WERI-Rb-1 (cell line): ENCODE measurements around the gene RNF223.
"Not testable (repeated sequence)": the region's sequence is repeated elsewhere in the genome, so short reads cannot be mapped to it uniquely, and the experiment has no call there.

Experiments
- DNase-seq: peaks from one replicate; pipeline ENCODE4 v3.0.0-alpha.2; 2020
- H3K27ac ChIP-seq: fragments of 250-450 bp; sonication (Bioruptor Pico); 2 replicates; pipeline ENCODE4 v1.5.1; 2020; ENCODE audit warnings: mild to moderate bottlenecking, moderate library complexity
- H3K27me3 ChIP-seq: fragments of 250-450 bp; sonication (Bioruptor Pico); 2 replicates; pipeline ENCODE4 v1.5.1; 2021; ENCODE audit warnings: mild to moderate bottlenecking, low read depth, moderate library complexity; ENCODE audit not compliant: insufficient read depth, severe bottlenecking
- H3K36me3 ChIP-seq: fragments of 250-450 bp; sonication (Bioruptor Pico); 2 replicates; pipeline ENCODE4 v1.5.1; 2020; ENCODE audit warnings: mild to moderate bottlenecking, moderate library complexity
- H3K4me3 ChIP-seq: 2 replicates; pipeline ENCODE4 v1.5.1; 2011; ENCODE audit warnings: low read depth, mild to moderate bottlenecking, control low read depth, low read length
- H3K9me3 ChIP-seq: fragments of 250-450 bp; sonication (Bioruptor Pico); 2 replicates; pipeline ENCODE4 v1.5.1; 2021; ENCODE audit warnings: mild to moderate bottlenecking, moderate library complexity; ENCODE audit not compliant: severe bottlenecking
- TF ChIP-seq, protein P1 (sequence below): IDR thresholded peaks from 2 replicates; pipeline ENCODE4 v1.5.1; 2011; ENCODE audit warnings: low read depth, mild to moderate bottlenecking, control low read depth, inconsistent platforms, low read length

Gene RNF223

DNA sequence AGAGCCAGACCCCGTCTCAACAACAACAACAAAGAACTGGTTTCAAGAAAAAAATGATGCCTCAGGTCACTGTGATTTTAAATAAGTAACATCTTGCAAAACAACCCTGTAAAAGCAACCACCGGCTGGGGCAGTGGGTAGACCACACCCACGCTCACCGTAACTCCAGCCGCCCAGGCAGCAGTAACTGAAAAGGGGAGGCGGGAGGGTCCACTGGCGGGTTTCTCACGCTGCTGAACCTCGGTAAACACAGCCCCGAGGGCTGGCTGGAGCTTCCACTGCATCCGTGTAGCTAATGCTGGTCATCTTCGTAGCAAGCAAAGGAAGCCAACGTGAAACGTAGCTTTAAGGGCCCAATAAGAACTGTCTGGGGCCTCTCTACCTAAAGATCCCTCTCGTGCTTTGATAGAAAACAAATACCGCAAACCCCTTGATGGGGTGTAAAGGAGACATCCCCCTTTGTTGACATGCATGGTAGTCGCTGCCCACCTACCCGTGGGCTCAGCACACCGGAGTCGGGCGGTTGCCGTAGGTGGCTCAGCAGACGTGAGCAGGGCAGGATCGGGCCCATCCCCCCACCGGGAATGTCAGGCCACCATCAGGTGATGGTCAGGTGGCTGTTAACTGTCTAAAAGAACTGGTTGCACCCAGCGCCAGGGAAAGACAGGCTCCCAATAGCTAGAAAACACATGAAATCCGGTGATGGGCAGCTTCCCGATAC lies 37.6 kb upstream of the RNF223 start:
- Histone ChIP-seq H3K36me3 (peaks cover 16% of the 10 kb centered on the region), H3K27ac (no peak overlapping the region), H3K27me3 (no peaks in the 10 kb centered on the region), H3K4me3 (no peak overlapping the region), H3K9me3 (peaks cover 2% of the 10 kb centered on the region)
- DNase-seq = no peak
- TF ChIP-seq, protein P1, sequence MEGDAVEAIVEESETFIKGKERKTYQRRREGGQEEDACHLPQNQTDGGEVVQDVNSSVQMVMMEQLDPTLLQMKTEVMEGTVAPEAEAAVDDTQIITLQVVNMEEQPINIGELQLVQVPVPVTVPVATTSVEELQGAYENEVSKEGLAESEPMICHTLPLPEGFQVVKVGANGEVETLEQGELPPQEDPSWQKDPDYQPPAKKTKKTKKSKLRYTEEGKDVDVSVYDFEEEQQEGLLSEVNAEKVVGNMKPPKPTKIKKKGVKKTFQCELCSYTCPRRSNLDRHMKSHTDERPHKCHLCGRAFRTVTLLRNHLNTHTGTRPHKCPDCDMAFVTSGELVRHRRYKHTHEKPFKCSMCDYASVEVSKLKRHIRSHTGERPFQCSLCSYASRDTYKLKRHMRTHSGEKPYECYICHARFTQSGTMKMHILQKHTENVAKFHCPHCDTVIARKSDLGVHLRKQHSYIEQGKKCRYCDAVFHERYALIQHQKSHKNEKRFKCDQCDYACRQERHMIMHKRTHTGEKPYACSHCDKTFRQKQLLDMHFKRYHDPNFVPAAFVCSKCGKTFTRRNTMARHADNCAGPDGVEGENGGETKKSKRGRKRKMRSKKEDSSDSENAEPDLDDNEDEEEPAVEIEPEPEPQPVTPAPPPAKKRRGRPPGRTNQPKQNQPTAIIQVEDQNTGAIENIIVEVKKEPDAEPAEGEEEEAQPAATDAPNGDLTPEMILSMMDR = no peak

GRCh38 chr1:1110561-1110971 lies 36.5 kb upstream of the RNF223 start:
- no peak for DNase-seq
- peaks cover 16% of the 10 kb centered on the region for H3K36me3 ChIP-seq
- no peak overlapping the region for H3K4me3 ChIP-seq
- TF ChIP-seq, protein P1 = no peak
- H3K27ac ChIP-seq = no peak overlapping the region
- no peaks in the 10 kb centered on the region for H3K27me3 ChIP-seq
- H3K9me3 ChIP-seq = peaks cover 3% of the 10 kb centered on the region

DNA sequence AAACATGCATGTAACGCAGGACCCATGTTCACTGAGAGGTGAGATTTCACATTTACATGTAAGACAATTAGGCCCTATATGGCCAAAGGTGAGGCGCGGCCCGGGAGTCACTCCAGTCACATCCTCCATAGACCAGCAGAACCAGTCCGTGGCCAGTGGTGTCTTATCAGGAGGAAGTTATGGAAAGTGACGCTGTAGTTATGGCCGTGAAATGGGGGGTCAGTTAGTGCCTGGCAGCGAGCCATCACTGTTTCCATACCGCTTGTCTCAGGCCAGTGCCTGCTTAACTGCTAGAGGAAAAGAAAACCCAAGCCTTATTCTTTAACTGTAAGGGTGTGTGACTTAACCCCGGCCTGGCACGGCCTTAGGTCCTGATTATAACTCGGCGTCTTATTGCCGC lies 35.6 kb upstream of the RNF223 start:
- Histone ChIP-seq H3K9me3 (peaks cover 3% of the 10 kb centered on the region), H3K36me3 (peaks cover 16% of the 10 kb centered on the region), H3K27me3 (no peaks in the 10 kb centered on the region), H3K4me3 (no peak overlapping the region), H3K27ac (no peak overlapping the region)
- no peak for DNase-seq
- TF ChIP-seq, protein P1 = no peak

DNA sequence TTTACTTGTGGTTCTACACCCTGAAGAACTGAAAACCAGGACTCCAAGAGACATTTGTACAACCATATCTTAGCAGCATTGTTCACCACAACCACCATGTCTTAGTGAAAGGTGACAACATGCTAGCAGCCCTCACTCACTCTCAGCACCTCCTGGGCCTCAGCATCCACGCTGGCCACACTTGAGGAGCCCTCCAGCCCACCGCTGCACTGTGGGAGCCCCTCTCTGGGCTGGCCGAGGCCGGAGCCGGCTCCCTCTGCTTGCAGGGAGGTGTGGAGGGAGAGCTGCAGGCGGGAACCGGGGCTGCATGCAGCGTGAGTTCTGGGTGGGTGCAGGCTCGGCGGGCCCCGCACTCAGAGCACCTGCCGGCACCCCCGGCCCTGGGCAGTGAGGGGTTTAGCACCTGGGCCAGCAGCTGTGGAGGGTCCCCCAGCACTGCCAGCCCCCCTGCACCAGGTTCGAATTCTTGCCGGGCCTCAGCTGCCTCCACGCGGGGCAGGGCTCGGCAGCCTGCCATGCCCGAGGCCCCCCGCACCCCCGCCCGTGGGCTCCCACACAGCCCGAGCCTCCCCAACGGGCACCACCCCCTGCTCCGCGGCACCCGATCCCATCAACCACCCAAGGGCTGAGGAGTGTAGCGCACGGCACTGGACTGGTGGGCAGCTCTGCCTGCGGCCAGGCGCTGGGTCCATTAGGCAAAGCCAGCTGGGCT lies 32.6 kb upstream of the RNF223 start:
- Histone ChIP-seq H3K4me3 (no peak overlapping the region), H3K27ac (no peak overlapping the region), H3K27me3 (no peaks in the 10 kb centered on the region), H3K9me3 (peaks cover 3% of the 10 kb centered on the region), H3K36me3 (peaks cover 4% of the 10 kb centered on the region)
- DNase-seq = no peak
- TF ChIP-seq, protein P1 = no peak

DNA sequence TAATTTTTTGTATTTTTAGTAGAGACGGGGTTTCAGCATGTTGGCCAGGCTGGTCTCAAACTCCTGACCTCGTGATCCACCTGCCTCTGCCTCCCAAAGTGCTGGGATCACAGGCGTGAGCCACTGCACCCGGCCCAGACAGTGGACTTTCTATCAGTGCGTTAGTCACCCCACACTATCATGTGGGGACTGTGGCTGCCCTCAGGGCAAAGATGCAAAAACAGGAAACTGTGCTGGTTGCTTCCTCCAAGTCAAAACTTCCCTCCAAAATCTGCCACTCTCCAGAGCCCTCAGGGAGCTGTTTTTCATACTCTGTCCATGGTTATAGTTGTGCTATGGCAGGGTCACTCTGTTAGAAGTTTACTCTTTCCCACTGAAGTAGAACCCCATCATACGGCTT lies 30.0 kb upstream of the RNF223 start:
- H3K36me3 ChIP-seq, H3K9me3 ChIP-seq, H3K27ac ChIP-seq, H3K4me3 ChIP-seq, DNase-seq, H3K27me3 ChIP-seq: not testable (repeated sequence)

DNA sequence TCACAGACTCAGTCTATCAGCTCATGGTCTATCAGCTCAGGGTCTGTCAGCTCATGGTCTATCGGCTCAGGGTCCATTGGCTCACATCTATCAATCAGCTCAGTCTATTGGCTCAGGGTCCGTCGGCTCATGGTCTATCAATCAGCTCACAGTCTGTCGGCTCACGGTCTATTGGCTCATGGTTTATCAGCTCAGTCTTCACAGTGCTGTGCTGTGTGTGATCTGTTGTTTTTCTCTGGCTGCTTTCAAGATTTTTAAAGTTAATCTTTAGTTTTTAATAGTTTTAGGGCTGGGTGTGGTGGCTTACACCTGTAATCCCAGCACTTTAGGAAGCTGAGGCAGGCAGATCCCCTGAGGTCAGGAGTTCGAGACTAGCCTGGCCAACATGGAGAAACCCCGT lies 27.4 kb upstream of the RNF223 start:
- Histone ChIP-seq H3K27me3 (no peaks in the 10 kb centered on the region), H3K4me3 (no peak overlapping the region), H3K36me3 (no peaks in the 10 kb centered on the region), H3K27ac (no peak overlapping the region), H3K9me3 (peaks cover 4% of the 10 kb centered on the region)
- TF ChIP-seq, protein P1 = no peak
- DNase-seq = no peak
